Left cardiac atrium (tissue), 4 donors: Measurements from ENCODE around the gene MYRIP. TPM values are rescaled to one million over a fixed set of nuclear protein-coding genes. Genes with fewer than 3 reads are reported as not detected.
"Not testable (repeated sequence)": the region's sequence is repeated elsewhere in the genome, so short reads cannot be mapped to it uniquely, and the experiment has no call there.

Experiments used
- ATAC-seq, 2 donors: fragments of 200-7000 bp; cut with Tn5 transposase; one replicate each; pipeline ENCODE4 v1.9.1; 2020; ENCODE audit warnings: mild to moderate bottlenecking in 2 of 2, moderate library complexity in 2 of 2
- DNase-seq: peaks from one replicate; pipeline ENCODE4 v3.0.0-alpha.2; 2020
- intact Hi-C, 2 donors: fragments of 100-400 bp; cut with DNase I; formaldehyde crosslinking; loops; one replicate each; pipeline versions ENCODE4 v1.14.1 to v1.15.1; 2022 to 2023
- total RNA-seq, 2 donors: library from RNA; stranded (reverse); fragmentation: NEBNext Ultra II Directional; extraction: Animal tissue kit (Norgen Biotek cat#: 25700); gene quantifications; one replicate each; pipeline ENCODE4 v1.2.1, GENCODE V29; 2021
- donor health status: DM: no; HTN: yes; CAD: no.
- donor health status: DM: no; HTN: yes; CAD: no; lungs with severe emphysema.
- donor health status: DM: yes; HTN: yes; CAD: no.
- donor health status: Dilated cardiomyopathy.

MYRIP gene
- total RNA-seq, 2 donors from 2014 or later = 2.3 to 6.8 TPM

GRCh38 chr3:39803956-39804355 lies 5.5 kb upstream of the MYRIP start:
- DNase-seq (no peak), ATAC-seq (no peak)
- intact Hi-C loops = loop anchor here in 1 of 2 donors (10.0 kb wide), 1 partner anchor 381 kb away; no protein-coding TSS in a partner anchor

- no peak for ATAC-seq
- no peak for DNase-seq
- intact Hi-C loops = loop anchor here in 1 of 2 donors (10.0 kb wide), 1 partner anchor 380 kb away; no protein-coding TSS in a partner anchor
Observed at GRCh38 chr3:39804951-39805350, 4.5 kb upstream of the MYRIP start.

DNA sequence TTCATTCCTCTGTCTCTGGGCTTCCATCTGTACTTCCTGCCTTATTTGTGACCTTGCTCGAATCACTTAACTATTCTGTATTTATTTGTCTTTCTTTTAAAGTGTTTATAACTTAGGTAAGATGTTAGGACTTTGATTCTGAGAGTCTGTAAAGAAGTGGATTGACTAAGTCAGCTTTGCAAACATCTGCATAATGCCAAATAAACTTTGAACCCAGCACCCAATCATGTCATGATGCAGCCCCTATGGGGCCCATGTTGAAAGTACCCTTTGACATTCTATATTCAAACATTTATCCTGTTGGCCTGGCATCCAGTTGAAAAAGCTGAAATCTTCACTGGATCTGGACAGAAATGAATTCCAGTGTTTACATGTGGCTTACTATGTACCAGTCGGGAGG lies 3.8 kb upstream of the MYRIP start:
- intact Hi-C loops = loop anchor here in 1 of 2 donors (10.0 kb wide), 1 partner anchor 379 kb away; no protein-coding TSS in a partner anchor
- DNase-seq (no peak), ATAC-seq (no peak)

DNA sequence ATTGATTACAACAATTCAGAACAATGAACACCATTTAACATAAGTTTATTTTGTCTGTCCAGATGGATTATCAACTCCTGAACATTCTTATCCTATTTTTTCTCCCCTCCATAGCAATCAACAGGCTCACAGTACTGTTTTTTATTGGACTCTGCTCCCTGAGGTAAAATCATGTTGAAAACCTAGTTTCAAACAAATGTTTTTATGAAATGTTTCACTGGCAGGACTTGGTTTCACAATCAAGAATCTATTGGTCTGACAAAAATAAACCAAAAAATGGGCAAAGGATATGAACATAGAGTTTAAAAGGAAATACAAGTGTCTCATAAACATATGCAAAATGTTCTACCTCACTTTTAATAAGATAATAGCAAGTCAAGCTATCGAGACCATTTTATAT lies 2.6 kb upstream of the MYRIP start:
- intact Hi-C loops = loop anchor here in 1 of 2 donors (10.0 kb wide), 1 partner anchor 378 kb away; no protein-coding TSS in a partner anchor
- no peak for ATAC-seq

GRCh38 chr3:39808467-39809180 lies 785 bp upstream of the MYRIP start:
- DNase-seq (peak; percentile 47), ATAC-seq (peak; percentile 9 to 21)
- intact Hi-C loops = loop anchor here in 1 of 2 donors (10.0 kb wide), 1 partner anchor 376 kb away; no protein-coding TSS in a partner anchor

More for the DNA sequence above, 2.6 kb upstream of the MYRIP start:
- DNase-seq = no peak

- peak; percentile 4 to 20 for ATAC-seq
Observed at GRCh38 chr3:39809995-39810595, 686 bp downstream of the MYRIP start.

DNA sequence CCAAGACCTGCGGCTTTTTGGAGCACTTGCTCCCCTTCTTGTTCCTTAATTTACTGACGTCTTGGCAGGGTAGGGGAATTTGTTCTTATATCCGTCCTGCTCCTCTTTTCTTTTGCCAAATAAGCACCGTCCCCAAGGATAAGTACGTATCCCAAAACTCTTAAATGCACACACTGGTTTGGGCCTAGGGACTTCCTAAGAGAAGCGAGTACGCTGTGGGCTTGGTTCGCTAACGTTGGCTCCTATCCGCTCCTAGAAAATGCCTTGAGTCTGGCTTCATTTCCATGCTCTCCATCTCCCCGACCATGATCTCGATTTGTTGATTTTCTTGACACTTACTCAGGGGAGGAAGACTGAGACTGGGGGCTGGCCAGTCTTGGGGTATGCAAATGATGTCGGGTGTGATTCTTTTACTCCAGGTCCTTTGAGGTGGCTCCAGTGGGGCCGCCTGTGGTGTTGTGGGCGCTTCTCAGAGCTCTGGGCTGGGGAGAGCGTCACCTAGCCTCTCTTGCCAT lies 1.3 kb downstream of the MYRIP start:
- ATAC-seq (no peak), DNase-seq (no peak)
- intact Hi-C loops = no loop called here

More at GRCh38 chr3:39809995-39810595, 686 bp downstream of the MYRIP start:
- DNase-seq = peak; percentile 18
- intact Hi-C loops = loop anchor here in 1 of 2 donors (10.0 kb wide), 1 partner anchor 375 kb away; no protein-coding TSS in a partner anchor

GRCh38 chr3:39811561-39811960 lies 2.2 kb downstream of the MYRIP start:
- intact Hi-C loops = no loop called here
- no peak for ATAC-seq
- DNase-seq = no peak

DNA sequence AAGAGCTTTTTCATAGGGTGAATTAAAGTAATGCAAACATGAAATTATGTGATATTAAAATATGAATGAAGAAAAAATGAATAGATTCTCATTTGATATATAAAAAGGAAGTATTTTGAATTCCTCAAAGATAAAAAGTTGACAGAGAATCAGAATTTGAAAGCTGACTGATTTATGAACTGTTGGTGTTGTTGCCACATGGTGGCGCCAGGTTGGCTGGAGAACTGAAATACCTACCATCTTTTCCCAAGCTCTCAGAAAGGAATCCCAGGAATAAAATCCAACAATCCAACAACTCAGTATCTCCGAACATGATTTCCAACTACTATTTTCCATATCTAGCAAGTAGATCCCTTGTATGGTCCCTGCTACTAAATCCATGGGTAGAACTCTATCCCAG lies 3.1 kb downstream of the MYRIP start:
- intact Hi-C loops = no loop called here

DNA sequence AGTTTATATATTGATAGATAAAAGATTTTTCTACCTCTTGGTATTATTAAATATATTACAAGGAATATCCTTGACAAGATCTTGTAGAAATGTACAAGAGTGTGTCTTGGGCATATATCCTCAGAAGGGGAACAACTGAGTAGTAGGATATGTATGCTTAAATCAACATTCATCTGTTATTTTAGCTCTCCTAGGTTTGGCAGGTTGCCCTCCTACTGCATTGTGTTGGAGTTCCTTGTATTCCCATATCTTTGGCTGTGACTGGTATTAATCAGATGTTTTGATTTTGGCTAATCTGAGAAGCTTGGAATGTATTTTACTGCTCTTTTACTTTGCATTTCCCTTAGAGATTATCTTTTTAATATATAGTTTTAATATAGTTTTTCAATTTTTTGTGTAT lies 4.6 kb downstream of the MYRIP start:
- intact Hi-C loops = no loop called here
- no peak for ATAC-seq
- DNase-seq = peak; percentile 22

More for the DNA sequence above, 3.1 kb downstream of the MYRIP start:
- DNase-seq (peak; percentile 50), ATAC-seq (no peak)

GRCh38 chr3:39819899-39820298 lies 10.5 kb downstream of the MYRIP start:
- DNase-seq = no peak
- ATAC-seq = no peak
- intact Hi-C loops = no loop called here

- not testable (repeated sequence) for DNase-seq
Observed at GRCh38 chr3:39833764-39834163, 24.4 kb downstream of the MYRIP start.

DNA sequence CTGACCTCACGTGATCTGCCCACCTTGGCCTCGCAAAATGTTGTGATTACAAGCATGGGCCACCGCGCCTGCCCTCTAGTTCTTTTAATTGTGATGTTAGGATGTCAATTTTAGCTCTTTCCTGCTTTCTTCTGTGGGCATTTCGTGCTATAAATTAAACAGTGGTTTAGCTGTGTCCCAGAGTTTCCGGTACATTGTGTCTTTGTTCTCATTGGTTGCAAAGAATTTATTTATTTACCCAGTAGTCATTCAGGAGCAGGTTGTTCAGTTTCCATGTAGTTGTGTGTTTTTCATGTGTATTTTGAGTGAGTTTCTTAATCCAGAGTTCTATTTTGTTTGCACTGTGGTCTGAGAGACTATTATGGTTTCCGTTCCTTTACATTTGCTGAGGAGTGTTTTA lies 30.1 kb downstream of the MYRIP start:
- ATAC-seq (no peak), DNase-seq (no peak)
- intact Hi-C loops = no loop called here

More at GRCh38 chr3:39833764-39834163, 24.4 kb downstream of the MYRIP start:
- ATAC-seq, intact Hi-C loops: not testable (repeated sequence)

- no peak for ATAC-seq
- DNase-seq = no peak
- intact Hi-C loops = no loop called here
Observed at GRCh38 chr3:39843440-39843839, 34.0 kb downstream of the MYRIP start.

- DNase-seq (no peak), ATAC-seq (no peak)
- intact Hi-C loops = no loop called here
Observed at GRCh38 chr3:39848365-39848764, 39.0 kb downstream of the MYRIP start.

DNA sequence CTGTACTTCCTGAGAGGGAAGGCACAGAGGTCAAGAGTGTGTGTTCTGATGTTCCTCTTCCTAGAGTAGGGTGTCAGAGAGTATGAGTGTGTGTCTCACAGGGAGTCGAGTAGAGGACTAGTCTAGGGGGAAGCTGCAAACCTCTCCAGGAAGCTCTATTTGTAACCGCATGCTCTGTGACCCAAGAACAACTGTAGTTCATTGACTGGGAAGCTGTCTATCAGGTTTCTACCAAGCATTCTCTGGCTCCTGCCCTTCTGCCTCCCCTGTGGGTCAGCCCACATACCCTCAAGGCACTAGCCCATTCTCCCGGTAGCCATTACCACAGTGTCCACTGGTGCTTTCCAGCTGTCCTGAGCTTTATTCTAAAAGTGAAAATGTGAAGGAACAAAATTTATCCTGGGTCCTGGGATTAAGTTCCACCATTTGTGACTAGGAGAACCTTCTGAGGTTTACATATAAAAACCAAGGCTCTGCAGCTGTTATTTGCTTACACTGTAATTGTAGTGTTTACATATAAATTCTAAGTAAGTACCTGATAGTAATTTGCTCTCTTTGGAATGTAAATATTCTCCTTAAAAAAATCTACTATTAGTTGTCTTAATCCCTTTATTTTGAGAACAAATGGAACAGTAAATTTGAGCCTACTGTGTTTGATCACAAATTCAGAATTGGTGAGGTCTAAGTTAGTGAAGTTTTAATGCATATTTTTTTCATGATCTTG lies 40.7 kb downstream of the MYRIP start:
- intact Hi-C loops = no loop called here
- no peak for ATAC-seq
- DNase-seq = no peak

- intact Hi-C loops = no loop called here
- DNase-seq (no peak), ATAC-seq (no peak)
Observed at GRCh38 chr3:39850716-39851032, 41.3 kb downstream of the MYRIP start.

DNA sequence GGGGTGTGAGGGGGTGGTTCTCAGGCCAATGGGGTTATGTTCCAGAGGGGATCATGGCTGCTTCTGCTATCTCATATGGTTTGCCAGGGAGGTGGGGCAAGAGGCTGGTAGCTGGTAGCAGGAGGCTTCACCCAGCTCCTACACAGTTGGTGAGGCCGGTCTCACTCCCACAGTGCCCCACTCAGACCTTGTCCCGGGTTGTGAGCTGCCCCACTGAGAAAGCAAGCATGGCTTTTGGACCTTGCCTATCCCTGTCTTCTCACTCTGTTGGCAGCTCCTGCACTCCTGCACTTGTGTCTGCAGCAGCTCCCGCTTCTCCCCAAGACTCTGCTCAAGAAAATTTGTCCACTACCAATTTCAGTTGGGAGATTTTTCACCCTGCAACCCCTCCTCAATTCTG lies 46.1 kb downstream of the MYRIP start:
- DNase-seq (no peak), ATAC-seq (no peak)
- intact Hi-C loops = no loop called here

- ATAC-seq (no peak), DNase-seq (no peak)
- intact Hi-C loops = no loop called here
Observed at GRCh38 chr3:39869890-39870289, 60.5 kb downstream of the MYRIP start.

DNA sequence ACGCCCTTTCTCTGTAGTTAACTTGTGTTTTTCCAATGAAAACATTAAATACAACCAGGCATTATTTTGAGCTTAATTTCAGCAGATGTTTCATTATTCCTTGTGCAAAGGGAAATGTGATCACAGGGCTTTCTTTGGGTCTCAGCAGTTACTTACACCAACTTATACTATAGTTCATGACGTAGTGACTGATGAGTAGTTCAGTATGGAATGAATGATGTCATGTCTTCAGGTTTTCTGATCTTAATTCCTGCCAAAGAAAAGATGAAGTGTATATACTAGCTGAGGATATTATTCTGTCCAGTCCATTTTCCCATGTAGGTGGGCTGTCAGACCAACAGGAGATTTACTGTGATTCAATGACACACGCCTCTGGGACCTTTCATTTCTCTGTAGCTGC lies 61.3 kb downstream of the MYRIP start:
- ATAC-seq (no peak), DNase-seq (no peak)
- intact Hi-C loops = no loop called here
